SK-N-SH (cell line): ENCODE measurements around the gene INPP5B. TPM values are rescaled to one million over a fixed set of nuclear protein-coding genes. Genes with fewer than 3 reads are reported as not detected.

ENCODE experiments used
- CTCF ChIA-PET: fragments of 300-600, 350-600 bp; formaldehyde crosslinking; extraction: SDS; loops from one replicate; lab custom pipeline; 2021; lab: Yijun Ruan, JAX
- POLR2A ChIA-PET: fragments of 350-600 bp; sonication (Branson Sonifier 250); formaldehyde crosslinking; extraction: SDS; loops from one replicate; lab custom pipeline; 2020; ENCODE audit warnings: antibody characterized with exemption, inconsistent platforms; lab: Yijun Ruan, JAX
- DNase-seq: peaks from one replicate; pipeline ENCODE4 v3.0.0; 2012
- H2AFZ ChIP-seq: fragments of 200-600 bp; sonication (generic); 2 replicates; pipeline ENCODE4 v1.8.1; 2016; ENCODE audit warnings: antibody characterized with exemption, mild to moderate bottlenecking, low read depth
- H3F3A ChIP-seq: fragments of 200-600 bp; sonication (generic); replicated peaks from 2 replicates; pipeline ENCODE3; 2016; ENCODE audit warnings: antibody characterized with exemption, mild to moderate bottlenecking; ENCODE audit not compliant: insufficient read depth
- H3K27ac ChIP-seq, 2 experiments: fragments of 200-500 bp in 1 of 2; fragments of 200-600 bp in 1 of 2; sonication (Bioruptor generic) in 1 of 2; sonication (generic), shearing (Covaris generic) in 1 of 2; 2 replicates each; pipeline versions ENCODE4 v1.5.1 to v1.6.1; 2014 to 2016; ENCODE audit warnings: low read depth in 2 of 2, inconsistent platforms in 1 of 2, low read length in 1 of 2, mild to moderate bottlenecking in 1 of 2, mixed read lengths in 1 of 2
- H3K27me3 ChIP-seq: fragments of 200-600 bp; sonication (generic), shearing (Covaris generic); 2 replicates; pipeline ENCODE4 v1.6.1; 2016; ENCODE audit warnings: mixed run types; ENCODE audit not compliant: insufficient read depth
- H3K36me3 ChIP-seq, 2 experiments: fragments of 200-500 bp in 1 of 2; fragments of 200-600 bp in 1 of 2; sonication (Bioruptor generic) in 1 of 2; sonication (generic) in 1 of 2; replicated peaks in 1 of 2; 2 replicates each; pipeline versions ENCODE3 to v1.5.1; 2014 to 2016; ENCODE audit warnings: low read length in 1 of 2, mild to moderate bottlenecking in 1 of 2; ENCODE audit not compliant: insufficient read depth in 2 of 2, control insufficient read depth in 1 of 2
- H3K4me1 ChIP-seq, 2 experiments: fragments of 200-500 bp in 1 of 2; fragments of 200-600 bp in 1 of 2; sonication (Bioruptor generic) in 1 of 2; sonication (generic), shearing (Covaris generic) in 1 of 2; 2 replicates each; pipeline versions ENCODE4 v1.5.1 to v1.6.1; 2014 to 2016; ENCODE audit warnings: low read depth in 1 of 2, low read length in 1 of 2, mixed run types in 1 of 2; ENCODE audit not compliant: insufficient read depth in 2 of 2, control insufficient read depth in 1 of 2
- H3K4me2 ChIP-seq: fragments of 200-600 bp; sonication (generic), shearing (Covaris generic); 2 replicates; pipeline ENCODE4 v1.6.1; 2017; ENCODE audit warnings: mixed run types
- H3K4me3 ChIP-seq, 2 experiments: fragments of 200-500 bp in 1 of 2; fragments of 200-600 bp in 1 of 2; sonication (Bioruptor generic) in 1 of 2; sonication (generic), shearing (Covaris generic) in 1 of 2; 2 replicates each; pipeline versions ENCODE4 v1.5.1 to v1.8.1; 2014 to 2016; ENCODE audit warnings: low read depth in 2 of 2, inconsistent platforms in 1 of 2, low read length in 1 of 2, mild to moderate bottlenecking in 1 of 2, mixed read lengths in 1 of 2, moderate library complexity in 1 of 2
- H3K79me2 ChIP-seq: fragments of 200-600 bp; sonication (generic); 2 replicates; pipeline ENCODE4 v1.8.1; 2017; ENCODE audit warnings: mild to moderate bottlenecking; ENCODE audit not compliant: insufficient read depth
- H3K9ac ChIP-seq: fragments of 200-600 bp; sonication (generic); 2 replicates; pipeline ENCODE4 v1.6.1; 2017; ENCODE audit warnings: mixed run types
- H3K9me2 ChIP-seq: fragments of 200-600 bp; sonication (generic); 2 replicates; pipeline ENCODE4 v1.6.1; 2017; ENCODE audit warnings: mixed run types
- H3K9me3 ChIP-seq: fragments of 200-600 bp; sonication (generic); 2 replicates; pipeline ENCODE4 v1.6.1; 2017; ENCODE audit warnings: mixed run types, mild to moderate bottlenecking, moderate library complexity
- H4K20me1 ChIP-seq: fragments of 200-600 bp; sonication (generic); 2 replicates; pipeline ENCODE4 v1.6.1; 2017; ENCODE audit warnings: mild to moderate bottlenecking, mixed run types; ENCODE audit not compliant: insufficient read depth
- CHD2 ChIP-seq: fragments of 150-350 bp; IDR thresholded peaks from 2 replicates; pipeline ENCODE4 v1.6.1; 2018; ENCODE audit warnings: low read length; ENCODE audit not compliant: partially characterized antibody
- EZH2phosphoT487 ChIP-seq: fragments of 200-600 bp; sonication (generic); IDR thresholded peaks from 2 replicates; pipeline ENCODE4 v1.6.1; 2017; ENCODE audit warnings: low read depth, mixed run types, mild to moderate bottlenecking, antibody characterized with exemption, moderate library complexity, borderline replicate concordance
- FOSL2 ChIP-seq: IDR thresholded peaks from 2 replicates; pipeline ENCODE4 v1.4.0; 2012; ENCODE audit warnings: low read depth, mild to moderate bottlenecking, moderate library complexity, borderline replicate concordance
- FOXM1 ChIP-seq: IDR thresholded peaks from 2 replicates; pipeline ENCODE4 v1.4.0; 2012; ENCODE audit warnings: low read depth, mild to moderate bottlenecking
- GATA2 ChIP-seq: sonication (generic); formaldehyde crosslinking; IDR thresholded peaks from 2 replicates; pipeline ENCODE4 v1.5.0; 2020; ENCODE audit warnings: mild to moderate bottlenecking, missing genetic modification reagents
- IRF3 ChIP-seq: fragments of 150-350 bp; IDR thresholded peaks from 2 replicates; pipeline ENCODE4 v1.6.1; 2016; ENCODE audit warnings: mild to moderate bottlenecking, low read depth, low read length
- JUND ChIP-seq: IDR thresholded peaks from 2 replicates; pipeline ENCODE4 v1.4.0; 2012
- MEF2A ChIP-seq: IDR thresholded peaks from 2 replicates; pipeline ENCODE4 v1.4.0; 2012; ENCODE audit warnings: low read depth, borderline replicate concordance
- MXI1 ChIP-seq: IDR thresholded peaks from 2 replicates; pipeline ENCODE4 v1.6.1; 2012; ENCODE audit warnings: mild to moderate bottlenecking, low read depth, low read length, improper control_type of control experiment
- NFIC ChIP-seq: IDR thresholded peaks from 2 replicates; pipeline ENCODE4 v1.4.0; 2012; ENCODE audit warnings: borderline replicate concordance
- NRF1 ChIP-seq: IDR thresholded peaks from 2 replicates; pipeline ENCODE4 v1.6.1; 2012; ENCODE audit warnings: low read depth, mild to moderate bottlenecking, low read length
- RAD21 ChIP-seq: IDR thresholded peaks from 2 replicates; pipeline ENCODE4 v1.6.1; 2012; ENCODE audit warnings: mild to moderate bottlenecking, low read length
- RCOR1 ChIP-seq: fragments of 150-350 bp; IDR thresholded peaks from 2 replicates; pipeline ENCODE4 v1.6.1; 2017; ENCODE audit warnings: antibody characterized with exemption, low read length
- REST ChIP-seq: IDR thresholded peaks from 2 replicates; pipeline ENCODE4 v1.6.1; 2012; ENCODE audit warnings: mild to moderate bottlenecking, low read depth, low read length, moderate library complexity
- SIN3A ChIP-seq: IDR thresholded peaks from 2 replicates; pipeline ENCODE4 v1.6.1; 2012; ENCODE audit warnings: low read depth, mild to moderate bottlenecking, low read length, moderate library complexity, borderline replicate concordance
- SMC3 ChIP-seq: IDR thresholded peaks from 2 replicates; pipeline ENCODE4 v1.6.1; 2012; ENCODE audit warnings: low read depth, low read length, improper control_type of control experiment
- TCF12 ChIP-seq: IDR thresholded peaks from 2 replicates; pipeline ENCODE4 v1.4.0; 2012
- TEAD4 ChIP-seq: IDR thresholded peaks from 2 replicates; pipeline ENCODE4 v1.4.0; 2012; ENCODE audit warnings: mild to moderate bottlenecking, borderline replicate concordance; ENCODE audit not compliant: insufficient read depth
- USF1 ChIP-seq: IDR thresholded peaks from 2 replicates; pipeline ENCODE4 v1.4.0; 2012; ENCODE audit warnings: low read depth, borderline replicate concordance
- WGBS: methylation state at CpG from one replicate; pipeline ENCODE4 v1.1.6; 2017; ENCODE audit warnings: low lambda C conversion rate; 5-methylcytosine and 5-hydroxymethylcytosine counted together
- polyA plus RNA-seq, 3 experiments: library from polyadenylated mRNA; depleted of rRNA; stranded (reverse); fragments of >200 nt; gene quantifications; 2 replicates each; pipeline ENCODE4 v1.2.3, GENCODE V29; 2012

INPP5B gene
- polyA plus RNA-seq, 1 of the 3 experiments (the other 2 are of a cell fraction), result 10.5 TPM

- H3K9me3 ChIP-seq, result no peaks in the 10 kb centered on the region
These were observed 67.0 kb downstream of the INPP5B start for GRCh38 chr1:37879865-37880264.

More at GRCh38 chr1:37879865-37880264, 67.0 kb downstream of the INPP5B start:
- TF ChIP-seq FOSL2 (no peak), RAD21 (no peak), FOXM1 (no peak), EZH2phosphoT487 (no peak), SIN3A (no peak), REST (no peak), JUND (no peak), MEF2A (no peak), TCF12 (no peak), GATA2 (CRISPR knock-in tag) (no peak), NFIC (no peak), CHD2 (no peak), TEAD4 (no peak), IRF3 (no peak), RCOR1 (no peak), SMC3 (no peak), NRF1 (no peak), USF1 (no peak), MXI1 (no peak)
- no peak overlapping the region for H3K4me3 ChIP-seq
- peaks cover 40 to 49% of the 10 kb centered on the region in 2 experiments for H3K36me3 ChIP-seq
- no peaks in the 10 kb centered on the region for H3K4me1 ChIP-seq
- H3K9ac ChIP-seq, result no peak overlapping the region
- H3K27ac ChIP-seq, result no peak overlapping the region
- no peak overlapping the region for H3K4me2 ChIP-seq
- no peaks in the 10 kb centered on the region for H4K20me1 ChIP-seq
- no peaks in the 10 kb centered on the region for H3K27me3 ChIP-seq
- no peaks in the 10 kb centered on the region for H3K9me2 ChIP-seq
- no peaks in the 10 kb centered on the region for H3F3A ChIP-seq
- ChIA-PET POLR2A (no interaction called here), CTCF (interaction anchor here (2.0 to 2.1 kb wide), 2 partner anchors 20 to 52 kb away, joined by 5 to 17 read pairs; partner anchors contain the start of gene MTF1)
- DNase-seq, result no peak
- no peak overlapping the region for H2AFZ ChIP-seq
- H3K79me2 ChIP-seq, result no peaks in the 10 kb centered on the region
- 95% methylated on average over 4 of the region's 4 CpGs for WGBS
